Transverse colon (tissue), 4 donors: Measurements from ENCODE around the gene SLC39A7. TPM values are rescaled to one million over a fixed set of nuclear protein-coding genes. Genes with fewer than 3 reads are reported as not detected.

Experiments
- DNase-seq: peaks from one replicate; pipeline ENCODE4 v3.0.0-alpha.2; 2019
- H3K27ac ChIP-seq, 4 donors: fragments of 200-600 bp; sonication (generic); 2 replicates each; pipeline ENCODE4 v1.5.1; 2016 to 2018; ENCODE audit warnings: inconsistent platforms in 4 of 4
- H3K27me3 ChIP-seq: fragments of 200-600 bp; sonication (generic); 2 replicates; pipeline ENCODE4 v1.5.1; 2017; ENCODE audit warnings: inconsistent platforms
- H3K36me3 ChIP-seq, 4 donors: fragments of 200-600 bp; sonication (generic); 2 replicates each; pipeline ENCODE4 v1.5.1; 2017 to 2019; ENCODE audit warnings: inconsistent platforms in 4 of 4
- H3K4me1 ChIP-seq, 4 donors: fragments of 200-600 bp; sonication (generic); 2 replicates each; pipeline ENCODE4 v1.5.1; 2017 to 2020; ENCODE audit warnings: inconsistent platforms in 4 of 4
- H3K4me3 ChIP-seq, 4 donors: fragments of 200-600 bp; sonication (generic); 1 replicate in 1 of 4; 2 replicates in 3 of 4; pipeline versions ENCODE4 v1.5.1 to v1.6.1; 2017 to 2019; ENCODE audit warnings: inconsistent platforms in 4 of 4
- H3K9me3 ChIP-seq, 2 donors: fragments of 200-600 bp; sonication (generic); 2 replicates each; pipeline ENCODE4 v1.5.1; 2017 to 2019; ENCODE audit warnings: inconsistent platforms in 2 of 2
- CTCF ChIP-seq, 5 experiments: fragments of 200-600 bp in 3 of 5; fragments of 450-650 bp in 2 of 5; sonication (generic) in 3 of 5; IDR thresholded peaks; 1 replicate in 2 of 5; 2 replicates in 3 of 5; pipeline ENCODE4 v1.5.1; 2016 to 2017; ENCODE audit warnings: antibody characterized with exemption in 5 of 5, inconsistent platforms in 3 of 5, mild to moderate bottlenecking in 2 of 5, moderate library complexity in 1 of 5
- EP300 ChIP-seq: sonication (generic); formaldehyde crosslinking; IDR thresholded peaks from one replicate; pipeline ENCODE4 v1.6.1; 2017; ENCODE audit warnings: antibody characterized with exemption, low read depth
- POLR2A ChIP-seq: fragments of 450-650 bp; IDR thresholded peaks from one replicate; pipeline ENCODE4 v1.6.1; 2016; ENCODE audit warnings: antibody characterized with exemption, mild to moderate bottlenecking, moderate library complexity
- POLR2AphosphoS5 ChIP-seq, 3 donors: sonication (generic); formaldehyde crosslinking; IDR thresholded peaks; one replicate each; pipeline ENCODE4 v1.6.1; 2016; ENCODE audit warnings: antibody characterized with exemption in 3 of 3
- WGBS, 2 donors: methylation state at CpG; one replicate each; pipeline ENCODE4 v1.1.5; 2018; ENCODE audit warnings: low coverage in 1 of 2; 5-methylcytosine and 5-hydroxymethylcytosine counted together
- in situ Hi-C, 4 donors: fragments of 200-750 bp; cut with MboI; loops; one replicate each; pipeline versions ENCODE4 v1.15.0 to v1.15.1; 2017; ENCODE audit warnings: low sequenced_read_pairs in 3 of 4, low pct_ligation_motif_present in 1 of 4, low pct_unique_long_range_greater_than_20kb in 1 of 4
- intact Hi-C: fragments of 100-400 bp; cut with DNase I; formaldehyde crosslinking; loops from one replicate; pipeline ENCODE4 v1.15.1; 2023; ENCODE audit warnings: low total_unique reads
- total RNA-seq, 4 donors: library from RNA; depleted of rRNA; stranded (reverse); fragments of >200 nt; gene quantifications; one replicate each; pipeline ENCODE4 v1.1.0, GENCODE V29; 2016

SLC39A7 gene
- total RNA-seq, 4 donors from 2014 or later, result 38.2 to 99.9 (median 60.5) TPM

DNA sequence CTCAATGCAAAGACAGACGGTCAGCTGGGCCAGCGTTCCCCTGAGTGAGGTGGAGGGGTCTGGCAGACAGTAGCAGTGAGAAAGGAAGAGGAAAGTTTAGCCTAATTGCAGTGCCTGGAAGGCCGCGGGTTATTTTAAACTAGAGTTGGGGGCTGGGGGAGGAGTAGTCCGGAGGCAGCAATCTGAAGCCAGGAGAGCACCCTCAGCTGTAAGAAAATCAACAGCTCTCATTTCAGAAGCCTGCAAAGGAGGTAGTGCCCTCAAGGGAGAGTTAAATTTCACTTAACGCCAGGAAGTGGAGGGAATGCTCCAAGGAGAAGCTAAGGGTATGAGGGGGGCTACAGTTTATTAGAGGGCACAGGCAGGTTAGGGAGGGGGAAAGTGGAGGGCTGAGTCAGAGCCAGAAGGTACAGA lies 34.6 kb downstream of the SLC39A7 start:
- H3K4me3 ChIP-seq, result no peak overlapping the region
- TF ChIP-seq POLR2AphosphoS5 (IDR thresholded peaks at IDR 0.05) (no peak), EP300 (no peak), CTCF (IDR thresholded peaks at IDR 0.05) (no peak), POLR2A (no peak)
- no peaks in the 10 kb centered on the region for H3K4me1 ChIP-seq
- H3K27ac ChIP-seq, result no peak overlapping the region
- in situ Hi-C loops, result loop anchor here in 2 of 4 donors (25.0 kb wide), 2 partner anchors 123 to 223 kb away; partner anchors contain the start of gene HLA-DOA (in 1 of the 2)
- no peaks in the 10 kb centered on the region for H3K9me3 ChIP-seq
- peaks cover 55% of the 10 kb centered on the region for H3K27me3 ChIP-seq
- DNase-seq, result no peak
- 36 to 37% methylated on average over 5 to 6 of the region's 6 CpGs for WGBS, 2 donors
- intact Hi-C loops, result no loop called here
- no peaks in the 10 kb centered on the region for H3K36me3 ChIP-seq

DNA sequence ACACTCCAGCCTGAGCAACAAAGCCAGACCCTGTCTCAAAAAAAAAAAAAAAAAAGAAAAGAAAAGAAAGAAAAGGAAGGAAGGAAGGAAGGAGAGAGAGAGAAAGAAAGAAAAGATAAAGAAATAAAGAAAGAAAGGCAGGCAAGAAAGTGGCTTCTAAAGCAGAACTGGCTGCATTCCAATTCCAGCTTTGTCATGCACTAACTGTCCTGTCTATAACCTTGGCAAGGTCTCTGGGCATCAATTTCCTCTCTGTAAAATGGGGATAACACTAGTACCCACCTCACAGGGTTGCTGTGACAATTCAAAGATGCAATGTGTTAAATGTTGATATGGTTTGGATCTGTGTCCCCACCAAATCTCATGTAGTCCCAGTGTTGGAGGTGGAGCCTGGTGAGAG lies 35.7 kb downstream of the SLC39A7 start:
- Histone ChIP-seq H3K36me3 (no peaks in the 10 kb centered on the region), H3K4me3 (no peak overlapping the region), H3K4me1 (no peaks in the 10 kb centered on the region), H3K27me3 (peaks cover 59% of the 10 kb centered on the region), H3K27ac (no peak overlapping the region), H3K9me3 (no peaks in the 10 kb centered on the region)
- intact Hi-C loops, result no loop called here
- TF ChIP-seq CTCF (IDR thresholded peaks at IDR 0.05) (no peak), EP300 (no peak), POLR2A (no peak), POLR2AphosphoS5 (IDR thresholded peaks at IDR 0.05) (no peak)
- in situ Hi-C loops, result loop anchor here in 2 of 4 donors (25.0 kb wide), 2 partner anchors 124 to 224 kb away; partner anchors contain the start of gene HLA-DOA (in 1 of the 2)
- no peak for DNase-seq

- no peak overlapping the region for H3K4me3 ChIP-seq
- peaks cover 58% of the 10 kb centered on the region for H3K27me3 ChIP-seq
- no peaks in the 10 kb centered on the region for H3K9me3 ChIP-seq
- in situ Hi-C loops, result loop anchor here in 2 of 4 donors (25.0 kb wide), 2 partner anchors 125 to 225 kb away; partner anchors contain the start of gene HLA-DOA (in 1 of the 2)
- intact Hi-C loops, result no loop called here
- DNase-seq, result no peak
- no peaks in the 10 kb centered on the region for H3K4me1 ChIP-seq
- WGBS, 2 donors, result 83 to 88% methylated on average over 2 to 6 of the region's 6 CpGs
- no peaks in the 10 kb centered on the region for H3K36me3 ChIP-seq
- no peak for TF ChIP-seq EP300
- no peak overlapping the region for H3K27ac ChIP-seq
Observed at GRCh38 chr6:33236852-33237251, 36.2 kb downstream of the SLC39A7 start.

DNA sequence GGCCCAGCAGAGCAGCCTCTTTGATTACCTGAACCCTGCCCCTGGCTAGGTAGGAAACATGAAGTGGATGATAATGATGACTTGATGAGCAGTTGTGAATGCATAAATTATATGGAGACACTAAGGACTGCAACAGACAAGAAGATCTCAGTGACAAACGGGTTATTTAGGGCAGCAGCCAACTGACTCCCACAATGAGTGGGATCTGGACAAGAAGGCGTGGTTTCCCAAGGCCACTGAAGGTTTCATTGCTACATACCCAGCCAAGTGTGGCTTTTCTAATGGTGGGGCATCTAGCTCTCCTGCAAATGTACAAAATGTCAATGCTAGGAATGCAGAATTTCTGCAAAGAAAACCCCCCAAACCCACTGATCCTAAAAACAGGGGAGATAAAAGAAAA lies 37.1 kb downstream of the SLC39A7 start:
- Histone ChIP-seq H3K4me1 (no peaks in the 10 kb centered on the region), H3K27me3 (peaks cover 58% of the 10 kb centered on the region), H3K9me3 (no peaks in the 10 kb centered on the region), H3K27ac (no peak overlapping the region), H3K36me3 (no peaks in the 10 kb centered on the region), H3K4me3 (no peak overlapping the region)
- DNase-seq, result no peak
- TF ChIP-seq CTCF (IDR thresholded peaks at IDR 0.05), result no peak
- TF ChIP-seq POLR2AphosphoS5 (IDR thresholded peaks at IDR 0.05), result no peak
- no peak for TF ChIP-seq EP300
- no peak for TF ChIP-seq POLR2A
- 50% methylated on average over 2 of the region's 2 CpGs; no CpG with 5 or more reads in 1 of the 2 donors for WGBS, 2 donors
- intact Hi-C loops, result no loop called here
- in situ Hi-C loops, result loop anchor here in 2 of 4 donors (25.0 kb wide), 2 partner anchors 125 to 225 kb away; partner anchors contain the start of gene HLA-DOA (in 1 of the 2)

DNA sequence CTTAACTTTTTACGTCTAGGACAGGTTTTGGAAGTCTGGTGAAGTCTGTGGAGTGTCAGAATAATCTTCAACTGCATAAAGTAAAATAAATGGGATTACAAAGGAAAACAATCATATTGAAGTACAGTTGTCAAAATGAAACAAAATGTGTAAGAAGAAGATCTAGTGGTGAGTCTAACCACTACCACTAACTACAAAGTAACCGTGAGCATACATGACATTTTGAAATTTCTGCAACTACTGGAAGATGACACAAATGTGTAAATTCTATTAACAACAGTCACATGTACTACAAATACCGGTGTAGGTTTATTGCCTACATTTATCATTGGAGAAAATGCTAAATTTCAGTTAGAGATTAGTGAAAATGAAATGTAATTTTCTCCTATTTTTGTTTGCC lies 41.3 kb downstream of the SLC39A7 start:
- in situ Hi-C loops, result loop anchor here (10.0 to 25.0 kb wide), 4 partner anchors 77 to 230 kb away; partner anchors contain the start of gene HLA-DOA (in 1 of the 4)
- Histone ChIP-seq H3K4me1 (no peaks in the 10 kb centered on the region), H3K27me3 (peaks cover 30% of the 10 kb centered on the region), H3K9me3 (no peaks in the 10 kb centered on the region), H3K36me3 (no peaks in the 10 kb centered on the region), H3K27ac (no peak overlapping the region), H3K4me3 (no peak overlapping the region)
- intact Hi-C loops, result loop anchor here (10.0 kb wide), 2 partner anchors 77 to 227 kb away; no protein-coding TSS in a partner anchor
- no peak for TF ChIP-seq POLR2AphosphoS5 (IDR thresholded peaks at IDR 0.05)
- no peak for TF ChIP-seq POLR2A
- TF ChIP-seq EP300, result no peak
- TF ChIP-seq CTCF (IDR thresholded peaks at IDR 0.05), result no peak
- 26 to 37% methylated on average over 3 of the region's 3 CpGs for WGBS, 2 donors
- no peak for DNase-seq
